Gastroesophageal sphincter (tissue), 4 donors: Measurements from ENCODE around the gene DPF3. TPM values are rescaled to one million over a fixed set of nuclear protein-coding genes. Genes with fewer than 3 reads are reported as not detected.

Experiments used
- ATAC-seq: fragments of 150-250 bp; one replicate; pipeline ENCODE4 v1.9.1; 2016; ENCODE audit warnings: mild to moderate bottlenecking, moderate library complexity
- H3K27ac ChIP-seq, 4 donors: fragments of 200-600 bp; sonication (generic) in 3 of 4; 1 replicate in 3 of 4; 2 replicates in 1 of 4; pipeline ENCODE4 v1.5.1; 2016 to 2019
- H3K27me3 ChIP-seq: fragments of 200-600 bp; sonication (generic); one replicate; pipeline ENCODE4 v1.5.1; 2019
- H3K36me3 ChIP-seq, 2 donors: fragments of 200-600 bp; sonication (generic); one replicate each; pipeline ENCODE4 v1.5.1; 2019; ENCODE audit warnings: control low read depth in 1 of 2
- H3K4me1 ChIP-seq, 3 donors: fragments of 200-600 bp; sonication (generic); 1 replicate in 2 of 3; 2 replicates in 1 of 3; pipeline ENCODE4 v1.5.1; 2016 to 2019; ENCODE audit warnings: control low read depth in 2 of 3
- H3K4me3 ChIP-seq, 2 donors: fragments of 200-600 bp; sonication (generic); one replicate each; pipeline ENCODE4 v1.5.1; 2019; ENCODE audit warnings: mild to moderate bottlenecking in 1 of 2, moderate library complexity in 1 of 2
- H3K9me3 ChIP-seq, 3 donors: fragments of 200-600 bp; sonication (generic); one replicate each; pipeline ENCODE4 v1.5.1; 2017 to 2019; ENCODE audit warnings: control low read depth in 2 of 3
- CTCF ChIP-seq, 4 experiments: fragments of 200-600 bp in 2 of 4; fragments of 450-650 bp in 2 of 4; sonication (generic) in 1 of 4; IDR thresholded peaks; one replicate each; pipeline ENCODE4 v1.5.1; 2017 to 2019; ENCODE audit warnings: antibody characterized with exemption in 4 of 4, mild to moderate bottlenecking in 2 of 4, moderate library complexity in 2 of 4
- EP300 ChIP-seq: sonication (generic); formaldehyde crosslinking; IDR thresholded peaks from one replicate; pipeline ENCODE4 v1.6.1; 2017; ENCODE audit warnings: antibody characterized with exemption, mild to moderate bottlenecking
- POLR2A ChIP-seq, 2 donors: fragments of 450-650 bp; IDR thresholded peaks; one replicate each; pipeline ENCODE4 v1.6.1; 2017; ENCODE audit warnings: antibody characterized with exemption in 2 of 2, mild to moderate bottlenecking in 2 of 2, moderate library complexity in 1 of 2
- POLR2AphosphoS5 ChIP-seq: sonication (generic); formaldehyde crosslinking; IDR thresholded peaks from one replicate; pipeline ENCODE4 v1.6.1; 2017; ENCODE audit warnings: antibody characterized with exemption
- WGBS, 2 donors: methylation state at CpG; one replicate each; pipeline ENCODE4 v1.1.5; 2018; ENCODE audit warnings: low coverage in 1 of 2; 5-methylcytosine and 5-hydroxymethylcytosine counted together
- total RNA-seq, 4 donors: library from RNA; depleted of rRNA; stranded (reverse); fragments of >200 nt; gene quantifications; one replicate each; pipeline ENCODE4 v1.1.0, GENCODE V29; 2016

Gene DPF3
- total RNA-seq, 4 donors from 2014 or later = 0.13 to 4.4 (median 2.1) TPM

- Histone ChIP-seq H3K4me1 (peaks cover 0 to 27% (median 0%) of the 10 kb centered on the region in 3 donors), H3K27me3 (no peaks in the 10 kb centered on the region), H3K4me3 (no peak overlapping the region), H3K9me3 (no peaks in the 10 kb centered on the region), H3K27ac (no peak overlapping the region), H3K36me3 (no peaks in the 10 kb centered on the region)
- WGBS, 2 donors = 48 to 68% methylated on average over 4 of the region's 6 CpGs
- TF ChIP-seq POLR2AphosphoS5 (no peak), POLR2A (IDR thresholded peaks at IDR 0.05) (no peak), CTCF (IDR thresholded peaks at IDR 0.05) (no peak), EP300 (no peak)
- ATAC-seq = no peak
These were observed 105.6 kb downstream of the DPF3 start for GRCh38 chr14:72788255-72788654.

GRCh38 chr14:72787841-72788240 lies 106.1 kb downstream of the DPF3 start:
- H3K4me3 ChIP-seq = no peak overlapping the region
- ATAC-seq = no peak
- no peak overlapping the region for H3K27ac ChIP-seq
- TF ChIP-seq CTCF (IDR thresholded peaks at IDR 0.05) (no peak), POLR2AphosphoS5 (no peak), EP300 (no peak), POLR2A (IDR thresholded peaks at IDR 0.05) (no peak)
- 82% methylated on average over 3 of the region's 6 CpGs; no CpG with 5 or more reads in 1 of the 2 donors for WGBS, 2 donors
- peaks cover 0 to 23% (median 0%) of the 10 kb centered on the region in 3 donors for H3K4me1 ChIP-seq
- no peaks in the 10 kb centered on the region for H3K36me3 ChIP-seq
- no peaks in the 10 kb centered on the region for H3K27me3 ChIP-seq
- H3K9me3 ChIP-seq = no peaks in the 10 kb centered on the region

- Histone ChIP-seq H3K27me3 (no peaks in the 10 kb centered on the region), H3K4me1 (peaks cover 0 to 11% (median 0%) of the 10 kb centered on the region in 3 donors), H3K9me3 (no peaks in the 10 kb centered on the region), H3K4me3 (no peak overlapping the region), H3K36me3 (no peaks in the 10 kb centered on the region), H3K27ac (no peak overlapping the region)
- ATAC-seq = no peak
- TF ChIP-seq CTCF (IDR thresholded peaks at IDR 0.05) (no peak), EP300 (no peak), POLR2AphosphoS5 (no peak), POLR2A (IDR thresholded peaks at IDR 0.05) (no peak)
- WGBS, 2 donors = 57 to 70% methylated on average over 7 to 8 of the region's 13 CpGs
These were observed 107.2 kb downstream of the DPF3 start for GRCh38 chr14:72786378-72787350.

- Histone ChIP-seq H3K36me3 (no peaks in the 10 kb centered on the region), H3K27me3 (no peaks in the 10 kb centered on the region), H3K4me1 (peaks cover 0 to 17% (median 0%) of the 10 kb centered on the region in 3 donors), H3K4me3 (no peak overlapping the region), H3K27ac (no peak overlapping the region), H3K9me3 (no peaks in the 10 kb centered on the region)
- TF ChIP-seq POLR2AphosphoS5 (no peak), POLR2A (IDR thresholded peaks at IDR 0.05) (no peak), EP300 (no peak), CTCF (IDR thresholded peaks at IDR 0.05) (no peak)
- WGBS, 2 donors = no CpG with 5 or more reads among the region's 7 CpGs
- ATAC-seq = no peak
These were observed 110.2 kb downstream of the DPF3 start for GRCh38 chr14:72783741-72784140.
